Right renal cortex interstitium (tissue), 3 donors: ENCODE measurements around the gene COL15A1. TPM values are rescaled to one million over a fixed set of nuclear protein-coding genes. Genes with fewer than 3 reads are reported as not detected.
"Not testable (repeated sequence)": the region's sequence is repeated elsewhere in the genome, so short reads cannot be mapped to it uniquely, and the experiment has no call there.

ENCODE experiments used
- DNase-seq, 3 donors: peaks; one replicate each; pipeline ENCODE4 v3.0.0-alpha.2; 2013; ENCODE audit warnings: low read depth in 3 of 3, low spot score in 2 of 3
- polyA plus RNA-seq, 3 donors: library from polyadenylated mRNA; unstranded; fragments of 120-200 nt; gene quantifications; one replicate each; pipeline ENCODE4 v1.2.1, GENCODE V29; 2013; ENCODE audit not compliant: insufficient read length in 3 of 3

COL15A1 gene
- polyA plus RNA-seq, 3 donors, result 25.8 to 33.0 (median 29.8) TPM

DNA sequence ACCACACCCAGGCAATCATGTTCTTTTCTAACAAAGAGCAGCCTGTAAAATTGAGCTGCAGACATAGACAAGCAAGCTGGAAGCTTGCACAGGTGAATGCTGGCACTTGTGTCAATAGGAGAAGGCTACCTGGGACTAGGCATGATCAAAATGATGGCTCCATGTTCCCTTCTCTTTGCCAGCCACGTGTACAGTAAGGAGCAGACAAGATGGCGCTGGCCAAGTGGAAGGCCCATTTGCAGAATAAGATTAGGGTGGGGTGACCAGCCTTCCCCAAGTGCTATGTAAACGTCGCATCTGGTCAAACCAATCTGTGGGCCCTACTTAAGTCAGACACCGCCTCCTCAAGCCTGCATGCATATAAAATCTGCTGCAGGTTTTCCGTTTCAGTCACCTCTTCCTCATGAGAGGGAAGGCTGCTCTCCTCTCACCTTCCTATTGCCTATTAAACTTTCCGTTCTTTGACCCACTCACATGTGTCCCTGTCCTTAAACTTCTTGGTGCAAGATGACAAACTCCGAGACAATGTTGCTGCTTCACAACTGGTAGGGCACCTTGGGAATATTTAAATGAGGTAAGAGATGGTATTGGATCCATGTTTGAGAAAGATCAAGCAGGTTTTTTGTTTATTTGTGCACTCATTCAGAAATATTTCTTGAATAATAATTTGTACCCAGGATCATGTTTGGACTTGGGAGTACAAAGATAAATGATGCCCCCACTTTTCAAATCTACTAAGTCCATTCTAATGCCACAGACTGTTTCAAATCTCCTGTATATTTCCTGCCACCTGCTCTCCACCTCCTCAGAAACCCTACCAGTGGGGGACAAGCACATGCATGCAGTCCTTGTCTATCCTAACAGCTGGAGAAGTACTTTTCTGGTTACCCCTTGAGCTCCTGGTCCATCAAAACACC lies 130.5 kb downstream of the COL15A1 start:
- no peak for DNase-seq

DNA sequence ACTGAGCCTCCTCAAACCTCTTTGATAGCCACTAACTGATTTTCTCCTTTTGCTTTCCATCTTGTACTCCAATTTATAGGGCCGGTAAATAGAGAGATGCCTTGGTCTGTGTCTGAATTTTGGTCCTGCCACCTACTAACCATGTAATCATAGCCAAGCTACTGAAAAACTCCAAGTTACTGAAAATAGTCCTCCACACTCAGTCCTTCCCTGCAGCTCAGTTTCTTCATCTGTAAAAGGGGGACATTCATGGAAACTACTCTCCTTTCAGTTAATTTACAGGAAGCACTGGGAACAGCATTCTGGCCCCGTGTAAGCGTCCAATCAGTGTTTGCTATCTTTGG lies 131.2 kb downstream of the COL15A1 start:
- no peak for DNase-seq

DNA sequence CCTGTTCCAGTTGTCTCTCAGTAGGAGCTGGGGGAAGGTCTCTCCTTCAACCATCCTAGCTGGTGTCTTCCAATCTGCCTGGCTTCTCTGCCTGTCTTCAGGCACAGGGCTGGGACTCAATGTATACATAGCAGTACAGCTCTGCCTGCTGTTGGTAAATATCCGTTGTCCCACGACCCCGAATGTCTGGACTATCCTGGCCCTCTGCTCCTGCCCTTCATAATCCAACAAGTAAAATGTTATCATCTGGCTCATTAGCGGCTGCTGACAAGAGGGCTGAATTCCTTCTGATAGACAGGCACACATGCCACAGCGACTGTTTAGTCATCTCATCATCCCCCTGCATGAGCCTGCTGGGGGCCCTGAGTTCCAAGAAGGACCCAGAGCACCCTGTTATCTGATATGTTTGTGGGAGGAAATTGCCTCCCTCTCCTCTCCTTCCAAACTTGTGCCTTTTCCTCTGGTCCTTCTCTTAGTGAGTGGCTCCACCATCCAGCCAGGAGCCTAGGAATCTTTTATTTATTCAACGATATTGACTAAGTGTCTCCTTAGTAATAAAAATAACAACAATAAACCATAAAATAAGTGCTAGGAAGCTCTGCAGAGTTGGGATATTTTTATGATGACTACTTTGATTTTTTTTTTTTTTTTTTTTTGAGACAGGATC lies 131.7 kb downstream of the COL15A1 start:
- DNase-seq, result no peak

DNA sequence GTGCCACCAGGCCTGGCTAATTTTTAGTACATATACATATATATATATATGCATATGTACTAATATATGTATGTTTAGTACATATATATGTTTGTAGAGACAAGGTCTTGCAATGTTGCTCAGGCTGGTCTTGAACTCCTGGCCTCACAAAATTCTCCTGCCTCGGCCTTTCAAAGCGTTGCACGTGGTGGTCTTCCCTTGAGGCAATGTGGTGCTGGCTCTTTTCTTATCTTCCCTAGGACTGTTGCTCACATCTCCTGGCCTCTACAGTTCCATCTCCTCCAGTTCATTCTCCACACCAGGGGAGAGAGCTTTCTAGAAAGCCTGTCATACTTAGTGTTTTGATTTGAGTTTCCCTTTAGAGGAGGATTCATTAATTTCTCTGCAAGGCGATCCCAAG lies 132.3 kb downstream of the COL15A1 start:
- no peak for DNase-seq

DNA sequence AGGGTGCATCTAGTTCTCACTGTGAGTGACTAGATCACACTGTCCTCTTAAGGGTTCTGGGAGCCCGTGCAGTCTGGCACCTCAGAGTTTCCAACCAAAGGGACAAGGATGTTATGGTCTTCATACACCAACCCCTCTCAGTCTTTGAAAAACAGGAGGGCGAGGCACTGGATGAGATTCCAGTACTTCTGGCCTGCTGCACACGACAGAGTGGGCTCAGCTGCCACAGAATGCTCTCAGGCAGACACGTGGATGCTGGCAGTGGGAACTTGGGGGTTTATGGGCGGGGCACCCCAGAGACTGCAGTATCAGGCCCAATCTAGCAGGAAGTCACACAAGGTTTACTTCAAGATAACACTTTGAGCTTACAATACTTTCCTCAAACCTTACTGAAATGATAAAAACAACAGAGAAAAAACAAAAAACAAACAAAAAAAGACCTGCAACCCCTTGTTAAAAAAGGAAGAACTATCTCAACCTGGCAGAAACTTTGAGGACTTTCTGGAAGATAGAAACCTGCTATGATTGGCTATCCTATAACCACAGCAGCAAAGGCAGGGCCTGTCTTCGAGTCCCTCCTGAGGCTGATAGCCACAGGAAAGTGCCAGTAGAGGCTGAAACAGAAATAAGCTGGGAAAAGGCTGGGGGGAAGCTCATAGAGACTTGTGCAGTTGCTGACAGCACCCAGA lies 132.9 kb downstream of the COL15A1 start:
- DNase-seq, result no peak

DNA sequence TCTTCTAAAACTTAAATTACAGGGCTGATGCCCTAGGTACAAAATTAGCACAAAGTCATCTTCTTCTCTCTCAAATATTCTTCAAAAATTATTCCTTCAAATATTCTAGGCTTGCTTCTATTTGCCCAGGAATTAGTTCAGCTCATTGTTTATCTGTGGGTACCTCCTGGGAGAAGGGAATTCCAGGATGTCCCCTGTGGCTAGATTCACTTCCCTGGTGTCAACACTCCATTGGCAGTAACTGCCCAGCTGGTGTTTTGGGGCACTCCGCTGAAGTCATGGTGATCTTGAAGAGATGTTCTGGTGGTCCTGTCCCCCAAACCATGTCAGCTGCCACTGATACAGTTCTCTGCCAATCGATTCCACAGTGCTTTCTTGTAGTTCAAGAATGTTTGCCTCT lies 135.0 kb downstream of the COL15A1 start:
- no peak for DNase-seq

DNA sequence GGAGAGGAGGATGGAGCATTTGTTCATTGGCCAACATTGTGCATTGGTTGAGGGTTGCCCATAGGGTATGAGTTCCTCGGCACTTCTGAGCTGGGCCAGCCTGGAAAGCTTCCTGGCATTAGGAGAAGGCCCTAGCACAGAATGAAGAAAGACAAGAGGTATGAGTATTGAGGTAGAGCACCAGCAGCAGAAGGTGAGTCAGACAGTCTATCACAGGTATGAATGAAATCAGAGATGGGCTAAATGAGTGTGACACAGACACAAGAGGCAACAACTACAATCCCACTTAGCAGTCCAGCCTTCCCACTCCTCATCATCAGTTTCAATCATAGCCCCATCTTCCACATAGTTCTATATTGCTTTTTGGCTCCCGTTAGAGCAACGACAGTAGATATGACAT lies 135.8 kb downstream of the COL15A1 start:
- no peak for DNase-seq

DNA sequence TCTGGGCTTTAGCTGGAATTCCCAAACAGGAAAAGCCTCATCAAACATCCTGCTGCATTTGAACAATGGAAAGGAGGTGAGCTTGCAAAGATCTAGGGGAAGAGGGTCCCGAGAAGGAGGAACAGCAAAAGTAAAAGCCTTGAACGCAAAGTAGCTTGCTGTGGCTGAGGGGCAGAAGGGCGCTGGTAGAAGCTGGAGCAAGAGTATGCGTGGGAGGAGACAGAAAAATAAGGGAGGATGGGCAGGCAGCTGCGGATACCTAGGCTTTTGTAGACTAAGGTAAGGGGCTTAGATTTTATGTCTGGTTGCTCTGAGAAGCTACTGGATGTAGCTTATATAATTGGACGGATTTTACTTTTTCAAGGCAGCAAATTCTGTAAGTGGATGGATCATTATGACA lies 139.3 kb downstream of the COL15A1 start:
- no peak for DNase-seq

DNA sequence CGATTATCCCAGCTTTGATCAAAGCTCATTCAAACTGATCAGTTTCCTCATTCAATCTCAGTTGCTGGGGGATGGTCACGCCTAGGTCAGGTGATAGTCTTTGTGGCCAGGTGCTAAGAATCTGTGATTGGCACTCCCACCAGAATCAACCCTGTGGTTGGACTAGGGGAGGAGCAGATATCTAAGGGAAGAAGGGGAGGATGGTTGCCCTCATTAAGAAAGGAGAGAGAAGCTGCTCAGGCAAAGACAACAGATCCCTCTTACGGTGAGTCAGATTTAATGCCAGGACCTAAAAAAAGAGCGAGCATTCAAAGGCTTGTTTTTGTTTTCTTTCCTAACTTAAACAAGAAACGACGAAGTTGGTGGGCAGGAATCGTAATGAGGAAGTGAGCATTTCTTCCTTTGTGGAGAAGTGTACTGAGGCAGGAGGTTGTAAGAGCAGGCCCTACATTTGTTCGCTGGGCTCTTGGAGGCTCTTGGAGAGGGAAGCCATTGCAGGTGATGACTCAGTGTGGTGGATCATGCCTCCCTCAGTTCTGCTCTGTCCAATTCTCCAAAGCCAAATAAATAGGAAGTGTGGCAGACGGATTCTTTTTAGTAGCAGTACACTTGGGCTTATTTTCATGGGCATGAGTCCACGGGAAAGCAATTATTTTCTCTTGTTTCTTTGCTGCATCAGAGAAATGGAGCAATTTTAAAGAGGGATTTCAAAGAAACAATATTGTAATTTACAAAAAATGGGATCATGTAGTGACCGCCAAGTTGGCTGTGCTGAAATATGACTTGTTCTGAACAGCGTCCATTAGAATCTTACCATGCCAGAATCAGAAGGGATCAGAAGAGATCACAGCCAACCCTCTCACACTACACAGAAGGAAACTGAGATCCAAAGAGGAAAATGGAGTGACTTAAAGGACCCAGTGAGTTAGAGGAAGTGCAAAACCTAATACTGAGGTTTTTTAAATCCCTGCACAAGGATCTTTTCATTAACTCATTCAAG lies 142.5 kb downstream of the COL15A1 start:
- no peak for DNase-seq

DNA sequence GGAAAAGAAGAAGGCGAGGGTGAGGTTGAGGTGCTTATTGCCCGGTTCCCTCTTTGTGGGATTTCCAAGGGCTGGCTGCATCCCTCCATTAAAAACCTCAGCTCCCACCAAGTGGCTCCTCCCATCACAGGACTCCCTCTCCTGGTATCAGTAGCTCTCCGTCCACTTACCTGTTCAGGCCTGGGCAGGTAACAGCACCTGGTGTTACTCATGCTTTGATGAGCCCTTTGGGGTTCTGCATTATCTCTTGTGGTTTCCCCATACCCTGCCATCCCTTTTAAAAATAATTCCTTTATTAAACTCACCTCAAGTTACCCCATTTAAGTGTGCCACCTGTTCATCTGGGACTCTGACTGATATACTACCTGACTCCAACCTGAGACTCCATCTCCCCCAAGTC lies 143.8 kb downstream of the COL15A1 start:
- no peak for DNase-seq

DNA sequence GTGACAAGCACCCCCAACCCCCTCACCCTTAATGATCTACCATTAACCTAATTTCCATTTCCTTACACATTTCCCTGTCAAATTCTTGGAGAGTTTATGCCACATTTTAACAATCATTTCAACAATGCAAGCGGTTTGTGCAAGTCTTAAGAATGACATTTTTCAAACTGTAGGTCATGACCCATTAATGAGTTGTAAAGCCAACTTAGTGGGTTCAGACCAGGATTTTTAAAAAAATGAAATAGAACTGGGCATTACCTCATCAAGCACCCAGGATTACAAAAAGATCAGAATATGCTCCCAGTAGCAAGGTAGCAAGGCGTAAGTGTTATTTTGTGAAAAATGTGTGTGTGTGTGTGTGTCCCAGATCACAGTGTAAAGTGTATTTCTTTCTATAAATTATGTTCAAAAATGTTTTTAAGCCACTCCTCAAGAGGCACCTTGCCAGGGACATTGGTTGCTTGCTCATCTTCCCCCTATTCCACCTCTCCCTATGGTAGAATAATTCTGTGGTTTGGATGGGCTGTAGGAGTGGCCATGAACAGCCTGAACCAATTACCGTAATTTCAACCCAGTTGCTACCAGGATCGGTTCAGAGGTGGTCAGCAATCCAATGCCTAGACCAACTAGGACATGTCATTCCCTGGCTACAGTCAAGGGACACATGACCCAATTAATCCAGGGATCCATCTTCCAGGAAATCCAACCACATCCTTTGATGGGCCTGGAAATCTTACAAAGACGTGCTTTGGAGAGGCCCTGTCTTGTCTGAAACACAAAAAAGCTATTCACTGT lies 146.8 kb downstream of the COL15A1 start:
- no peak for DNase-seq

DNA sequence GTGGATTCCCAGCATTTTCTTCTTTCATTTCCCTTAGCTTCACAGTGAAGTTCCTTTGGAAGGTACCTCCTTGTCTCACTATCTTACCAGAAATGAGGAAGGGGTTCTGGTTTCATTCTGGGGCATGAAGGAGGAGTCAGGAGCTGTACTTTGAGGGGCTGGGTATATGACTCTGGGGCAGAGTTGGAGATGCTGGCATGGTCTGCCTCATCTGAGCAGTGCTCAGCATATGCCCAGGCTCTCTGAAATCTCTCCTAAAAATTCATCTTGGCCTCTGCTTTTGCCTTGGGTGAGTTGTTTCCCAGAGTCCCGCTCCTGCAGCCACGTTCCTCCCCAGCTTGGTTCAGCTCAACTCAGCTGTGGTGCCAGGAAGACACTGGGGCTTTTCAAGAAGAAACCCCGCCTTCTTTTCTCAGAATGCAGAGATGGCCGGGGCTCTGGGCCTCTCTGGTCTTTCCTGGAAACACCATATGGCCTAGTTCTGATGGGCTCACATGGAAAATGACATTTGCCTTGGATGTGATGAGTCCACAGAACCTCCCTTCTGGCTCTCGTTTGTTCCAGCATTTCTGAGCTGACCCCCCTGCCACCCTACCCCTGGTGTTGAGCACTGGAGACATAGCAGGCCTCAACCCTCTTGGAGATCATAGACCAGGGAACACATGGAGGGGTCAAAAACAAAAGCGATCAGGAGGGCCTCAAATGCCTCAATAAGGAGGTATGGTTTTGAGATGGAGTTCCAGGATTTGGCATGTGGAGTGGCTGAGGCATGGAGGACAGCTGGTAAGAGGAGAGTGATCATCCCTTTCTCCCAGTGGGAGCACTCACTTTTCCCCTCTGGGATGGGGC lies 149.2 kb downstream of the COL15A1 start:
- no peak for DNase-seq

DNA sequence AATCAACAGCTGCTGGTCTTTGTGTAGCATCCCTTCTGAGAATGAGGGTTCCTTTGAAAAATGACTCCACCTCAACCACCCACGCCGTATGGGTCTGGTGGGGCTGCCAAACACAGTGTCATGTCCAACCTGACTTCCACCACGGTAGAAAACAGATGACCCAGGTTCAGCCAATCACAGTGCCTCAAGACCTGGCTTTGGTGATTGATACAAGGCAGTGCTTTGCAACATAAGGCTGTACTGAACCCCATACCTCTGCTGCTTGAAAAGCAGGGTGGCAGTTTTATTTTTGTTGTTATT lies 149.7 kb downstream of the COL15A1 start:
- DNase-seq, result no peak

DNA sequence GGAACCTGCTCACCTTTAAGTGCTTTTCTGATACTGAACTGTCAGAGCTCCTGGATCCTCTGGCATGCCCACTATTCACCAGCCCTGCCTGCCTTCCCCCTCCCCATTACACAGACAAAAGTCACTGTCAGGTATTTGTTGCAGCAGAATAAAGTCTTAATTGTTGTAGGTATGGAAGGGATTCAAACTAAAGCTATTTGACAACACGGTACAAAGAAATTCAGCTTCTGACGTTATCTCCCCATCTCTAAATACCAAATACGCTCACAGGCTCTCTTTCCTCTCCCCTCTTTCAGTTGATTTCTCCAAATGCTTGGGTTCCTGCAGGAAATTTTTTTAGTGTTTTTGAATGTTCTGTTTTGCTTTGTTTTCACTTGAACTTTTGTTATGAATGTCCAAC lies 151.9 kb downstream of the COL15A1 start:
- no peak for DNase-seq

DNA sequence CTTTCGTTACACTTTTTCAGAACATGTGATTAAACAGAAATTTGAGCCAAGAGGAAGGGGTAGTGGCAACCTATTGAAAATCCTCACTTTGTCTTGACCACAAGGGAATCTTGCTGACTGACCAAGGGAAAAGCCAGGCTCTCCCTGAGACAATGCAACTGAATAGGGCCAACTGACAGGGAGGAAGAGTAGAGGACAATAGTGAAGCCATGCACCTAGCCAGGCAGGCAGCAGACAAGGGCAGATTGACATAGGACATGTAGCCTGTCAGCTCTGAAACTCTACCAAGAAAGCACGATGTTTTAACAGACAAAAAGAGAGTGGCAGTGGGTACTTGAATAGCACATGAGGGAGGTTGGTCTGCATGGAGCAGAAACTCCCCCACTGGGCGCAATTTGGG lies 152.7 kb downstream of the COL15A1 start:
- no peak for DNase-seq

DNA sequence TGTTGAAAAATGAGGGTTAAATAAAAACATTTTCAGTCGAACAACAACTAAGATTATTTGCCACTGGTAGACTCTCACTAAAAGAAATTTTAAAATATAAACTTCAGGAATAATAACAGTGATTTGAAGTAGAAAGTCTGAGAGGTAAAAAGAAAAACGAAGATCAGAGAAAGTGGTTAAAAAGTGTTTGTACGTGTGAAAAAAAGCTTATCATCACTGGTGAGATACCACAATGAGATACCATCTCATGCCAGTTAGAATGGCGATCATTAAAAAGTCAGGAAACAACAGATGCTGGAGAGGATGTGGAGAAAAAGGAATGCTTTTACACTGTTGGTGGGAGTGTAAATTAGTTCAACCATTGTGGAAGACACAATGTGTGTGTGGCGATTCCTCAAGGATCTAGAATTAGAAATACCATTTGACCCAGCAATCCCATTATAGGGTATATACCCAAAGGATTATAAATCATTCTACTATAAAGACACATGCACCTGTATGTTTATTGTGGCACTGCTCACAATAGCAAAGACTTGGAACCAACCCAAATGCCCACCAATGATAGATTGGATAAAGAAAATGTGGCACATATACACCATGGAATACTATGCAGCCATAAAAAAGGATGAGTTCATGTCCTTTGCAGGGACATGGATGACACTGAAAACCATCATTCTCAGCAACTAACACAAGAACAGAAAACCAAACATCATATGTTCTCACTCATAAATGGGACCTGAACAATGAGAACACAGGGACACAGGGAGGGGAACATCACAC lies 156.3 kb downstream of the COL15A1 start:
- not testable (repeated sequence) for DNase-seq

DNA sequence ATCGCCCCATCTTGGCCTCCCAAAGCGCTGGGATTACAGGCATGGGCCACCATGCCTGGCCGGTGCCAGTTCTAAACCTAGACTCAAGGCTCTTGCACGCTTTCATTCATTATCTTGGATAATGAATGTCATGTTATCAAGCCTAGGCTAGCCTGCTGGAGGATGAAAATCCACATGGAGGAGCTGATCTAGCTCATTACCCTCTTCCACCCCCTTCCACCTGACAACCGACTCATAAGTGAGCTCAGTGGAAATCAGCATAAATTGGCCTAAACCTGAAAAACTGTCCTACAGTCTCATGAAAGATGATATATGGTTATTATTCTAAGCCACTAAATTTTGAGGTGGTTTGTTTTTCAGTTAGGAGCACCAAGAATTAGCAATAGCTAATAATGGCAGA lies 157.6 kb downstream of the COL15A1 start:
- DNase-seq, result no peak

DNA sequence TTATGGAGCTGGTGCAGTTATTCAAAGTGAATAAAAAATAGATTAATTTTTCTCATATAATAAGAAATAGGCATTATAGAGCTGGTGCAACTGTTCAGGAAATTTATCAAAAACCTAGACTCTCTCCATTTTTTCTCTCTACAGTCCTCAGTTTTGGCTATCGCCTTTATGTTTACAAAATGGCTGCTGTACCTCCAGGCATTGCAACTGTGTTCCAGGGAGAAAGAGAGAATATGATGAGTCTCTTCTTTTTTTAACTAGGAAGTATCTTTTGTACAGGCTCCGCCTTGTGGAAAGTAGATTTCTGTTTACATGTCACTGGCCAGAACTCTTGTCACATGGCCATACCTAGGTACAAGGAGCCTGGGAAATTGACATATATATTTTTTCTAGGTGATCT lies 158.1 kb downstream of the COL15A1 start:
- no peak for DNase-seq
